H9 (cell line): ENCODE data around the gene MEF2A. TPM values are rescaled to one million over a fixed set of nuclear protein-coding genes. Genes with fewer than 3 reads are reported as not detected.

Experiments used
- DNase-seq: peaks from one replicate; pipeline ENCODE4 v3.0.0-alpha.2; 2017
- H2AFZ ChIP-seq: one replicate; pipeline ENCODE4 v1.6.1; 2013; ENCODE audit warnings: mild to moderate bottlenecking, low read length, control low read depth, moderate library complexity
- H2AK5ac ChIP-seq: 2 replicates; pipeline ENCODE4 v1.6.1; 2013; ENCODE audit warnings: low read length, control low read depth, mixed read lengths; ENCODE audit not compliant: insufficient read length
- H2BK120ac ChIP-seq: one replicate; pipeline ENCODE4 v1.6.1; 2013; ENCODE audit warnings: low read depth, mild to moderate bottlenecking, low read length, control low read depth, inconsistent platforms; ENCODE audit not compliant: poor library complexity, severe bottlenecking
- H2BK12ac ChIP-seq: 2 replicates; pipeline ENCODE4 v1.6.1; 2013; ENCODE audit warnings: low read length, control low read depth, mixed read lengths, low read depth; ENCODE audit not compliant: insufficient read length
- H2BK15ac ChIP-seq: 2 replicates; pipeline ENCODE4 v1.6.1; 2013; ENCODE audit warnings: low read depth, low read length, control low read depth
- H2BK20ac ChIP-seq: one replicate; pipeline ENCODE4 v1.6.1; 2013; ENCODE audit warnings: low read depth, mild to moderate bottlenecking, low read length, control low read depth, inconsistent platforms; ENCODE audit not compliant: poor library complexity, severe bottlenecking
- H2BK5ac ChIP-seq: 2 replicates; pipeline ENCODE4 v1.6.1; 2013; ENCODE audit warnings: low read length, control low read depth, mixed read lengths; ENCODE audit not compliant: insufficient read length
- H3K14ac ChIP-seq: 2 replicates; pipeline ENCODE4 v1.6.1; 2013; ENCODE audit warnings: low read length, control low read depth; ENCODE audit not compliant: insufficient read depth
- H3K18ac ChIP-seq: 2 replicates; pipeline ENCODE4 v1.6.1; 2013; ENCODE audit warnings: low read depth, mild to moderate bottlenecking, mixed read lengths, low read length, control low read depth; ENCODE audit not compliant: insufficient read length
- H3K23ac ChIP-seq: 2 replicates; pipeline ENCODE4 v1.6.1; 2013; ENCODE audit warnings: low read length, control low read depth, mixed read lengths, low read depth; ENCODE audit not compliant: insufficient read length
- H3K23me2 ChIP-seq: 2 replicates; pipeline ENCODE4 v1.6.1; 2013; ENCODE audit warnings: low read depth, mild to moderate bottlenecking, mixed read lengths, low read length, control low read depth; ENCODE audit not compliant: insufficient read length, poor library complexity, severe bottlenecking
- H3K27ac ChIP-seq: 2 replicates; pipeline ENCODE4 v1.5.1; 2013; ENCODE audit warnings: low read length, control low read depth, mixed read lengths, low read depth; ENCODE audit not compliant: insufficient read length
- H3K27me3 ChIP-seq: 2 replicates; pipeline ENCODE4 v1.6.1; 2013; ENCODE audit warnings: low read length, control low read depth, inconsistent platforms; ENCODE audit not compliant: insufficient read depth
- H3K4ac ChIP-seq: 2 replicates; pipeline ENCODE4 v1.6.1; 2013; ENCODE audit warnings: low read depth, mild to moderate bottlenecking, control low read depth, inconsistent platforms, low read length, moderate library complexity
- H3K4me1 ChIP-seq: 2 replicates; pipeline ENCODE4 v1.6.1; 2013; ENCODE audit warnings: low read length, control low read depth, inconsistent platforms; ENCODE audit not compliant: insufficient read depth
- H3K4me2 ChIP-seq: 2 replicates; pipeline ENCODE4 v1.6.1; 2013; ENCODE audit warnings: low read length, control low read depth, mixed read lengths; ENCODE audit not compliant: insufficient read length, insufficient read depth
- H3K56ac ChIP-seq: 2 replicates; pipeline ENCODE4 v1.6.1; 2013; ENCODE audit warnings: low read depth, mild to moderate bottlenecking, mixed read lengths, low read length, control low read depth; ENCODE audit not compliant: insufficient read length
- H3K79me1 ChIP-seq: 2 replicates; pipeline ENCODE4 v1.6.1; 2013; ENCODE audit warnings: low read depth, mild to moderate bottlenecking, moderate library complexity, low read length, control low read depth, inconsistent platforms; ENCODE audit not compliant: insufficient read depth, poor library complexity, severe bottlenecking
- H3K79me2 ChIP-seq: 2 replicates; pipeline ENCODE4 v1.6.1; 2013; ENCODE audit warnings: low read length, control low read depth, inconsistent platforms; ENCODE audit not compliant: insufficient read depth
- H3K9ac ChIP-seq: 2 replicates; pipeline ENCODE4 v1.6.1; 2013; ENCODE audit warnings: low read length, control low read depth, mixed read lengths; ENCODE audit not compliant: insufficient read length; ENCODE audit errors: extremely low read depth
- H3K9me3 ChIP-seq: one replicate; pipeline ENCODE4 v1.6.1; 2013; ENCODE audit warnings: low read depth, low read length, inconsistent platforms; ENCODE audit not compliant: control insufficient read depth
- H3T11ph ChIP-seq: one replicate; pipeline ENCODE4 v1.6.1; 2013; ENCODE audit warnings: mild to moderate bottlenecking, low read length, control low read depth, inconsistent platforms
- H4K20me1 ChIP-seq: one replicate; pipeline ENCODE4 v1.6.1; 2013; ENCODE audit not compliant: control insufficient read depth, insufficient read length, insufficient read depth
- H4K5ac ChIP-seq: 2 replicates; pipeline ENCODE4 v1.6.1; 2013; ENCODE audit warnings: low read depth, mild to moderate bottlenecking, mixed read lengths, low read length, control low read depth; ENCODE audit not compliant: insufficient read length
- H4K8ac ChIP-seq: replicated peaks from 2 replicates; pipeline ENCODE4 v1.6.1; 2013; ENCODE audit warnings: low read length, control low read depth, mixed read lengths, low read depth; ENCODE audit not compliant: insufficient read length
- H4K91ac ChIP-seq: 2 replicates; pipeline ENCODE4 v1.6.1; 2013; ENCODE audit warnings: low read depth, mild to moderate bottlenecking, moderate library complexity, mixed read lengths, low read length, control low read depth; ENCODE audit not compliant: insufficient read length
- H3K27ac Mint-ChIP-seq, 3 experiments: 2 replicates in 2 of 3; 3 replicates in 1 of 3; pipeline ENCODE4 v1.8.0; 2020 to 2021; ENCODE audit warnings: mixed read lengths in 3 of 3, mild to moderate bottlenecking in 1 of 3, moderate library complexity in 1 of 3
- H3K27me3 Mint-ChIP-seq: 2 replicates; pipeline ENCODE4 v1.8.0; 2021; ENCODE audit warnings: low read depth, mild to moderate bottlenecking, moderate library complexity, mixed read lengths
- H3K36me3 Mint-ChIP-seq, 3 experiments: 2 replicates in 2 of 3; 3 replicates in 1 of 3; pipeline ENCODE4 v1.8.0; 2020 to 2021; ENCODE audit warnings: low read depth in 3 of 3, mixed read lengths in 3 of 3; ENCODE audit not compliant: insufficient read depth in 1 of 3
- H3K4me1 Mint-ChIP-seq, 2 experiments: 2 replicates each; pipeline ENCODE4 v1.8.0; 2020; ENCODE audit warnings: mixed read lengths in 2 of 2
- H3K4me3 Mint-ChIP-seq, 2 experiments: 2 replicates in 1 of 2; 3 replicates in 1 of 2; pipeline ENCODE4 v1.8.0; 2020 to 2021; ENCODE audit warnings: mild to moderate bottlenecking in 2 of 2, mixed read lengths in 2 of 2, moderate library complexity in 1 of 2
- H3K9me3 Mint-ChIP-seq, 2 experiments: 2 replicates in 1 of 2; 3 replicates in 1 of 2; pipeline ENCODE4 v1.8.0; 2020; ENCODE audit warnings: mild to moderate bottlenecking in 2 of 2, mixed read lengths in 2 of 2, moderate library complexity in 1 of 2
- CTCF ChIP-seq: fragments of 200-600 bp; sonication (generic); conservative IDR thresholded peaks from 3 replicates; pipeline ENCODE4 v1.8.0; 2021; ENCODE audit warnings: antibody characterized with exemption, mild to moderate bottlenecking
- WGBS: extraction: QIAGEN DNeasy Blood & Tissue Kit; methylation state at CpG from one replicate; pipeline ENCODE4 v1.1.7; 2013; ENCODE audit warnings: missing lambda C conversion rate, low lambda C conversion rate, mixed read lengths; ENCODE audit not compliant: insufficient read length; ENCODE audit errors: extremely low coverage; 5-methylcytosine and 5-hydroxymethylcytosine counted together
- total RNA-seq: library from RNA; stranded (reverse); gene quantifications from 2 replicates; pipeline ENCODE4 v1.2.1, GENCODE V29; 2021

Gene MEF2A
- total RNA-seq, 1 experiment from 2014 or later = 20.7 TPM

GRCh38 chr15:99731336-99732123 is 165.7 kb downstream of the MEF2A start:
- Histone ChIP-seq H2BK15ac (no peak overlapping the region), H3K56ac (no peak overlapping the region), H3K18ac (no peak overlapping the region), H3K4ac (no peak overlapping the region), H2AFZ (no peak overlapping the region), H3K23ac (no peak overlapping the region), H3K4me1 (no peaks in the 10 kb centered on the region), H2BK5ac (no peak overlapping the region), H3K9ac (no peak overlapping the region), H3K27ac (no peak overlapping the region), H3K79me1 (no peaks in the 10 kb centered on the region), H3T11ph (no peak overlapping the region), H3K23me2 (peaks cover 16% of the 10 kb centered on the region), H4K91ac (no peak overlapping the region), H3K27me3 (no peaks in the 10 kb centered on the region), H2AK5ac (no peak overlapping the region), H2BK12ac (no peak overlapping the region), H3K4me2 (peak overlapping the region; percentile 92), H2BK20ac (no peak overlapping the region), H3K79me2 (no peaks in the 10 kb centered on the region), H4K5ac (no peak overlapping the region), H3K14ac (no peak overlapping the region), H3K9me3 (no peaks in the 10 kb centered on the region), H4K20me1 (no peaks in the 10 kb centered on the region), H4K8ac (no peak overlapping the region), H2BK120ac (no peak overlapping the region)
- Mint-ChIP-seq H3K27ac (peak overlapping the region in 2 of 3 experiments; percentile 4 to 14; a peak in 2 of 7 replicates), H3K4me1 (peaks cover 27 to 34% of the 10 kb centered on the region in 2 experiments), H3K4me3 (peak overlapping the region; percentile 68 to 87), H3K36me3 (peaks cover 6 to 23% (median 7%) of the 10 kb centered on the region in 3 experiments; a peak in 6 of 7 replicates), H3K9me3 (peaks cover 0 to 2% of the 10 kb centered on the region in 2 experiments; a peak in 1 of 5 replicates), H3K27me3 (peaks cover 10% of the 10 kb centered on the region)
- no peak for TF ChIP-seq CTCF
- WGBS = no CpG with 5 or more reads among the region's 26 CpGs
- peak; percentile 60 for DNase-seq
